Esophagus squamous epithelium (tissue), 5 donors: ENCODE results near the gene CST2. TPM values are rescaled to one million over a fixed set of nuclear protein-coding genes. Genes with fewer than 3 reads are reported as not detected.
"Not testable (repeated sequence)": the region's sequence is repeated elsewhere in the genome, so short reads cannot be mapped to it uniquely, and the experiment has no call there.

Experiments
- DNase-seq: peaks from one replicate; lab custom pipeline; 2025; lab: John Stamatoyannopoulos, UW
- H3K27ac ChIP-seq, 4 donors: fragments of 200-600 bp; sonication (generic); one replicate each; pipeline ENCODE4 v1.5.1; 2016 to 2019; ENCODE audit warnings: mild to moderate bottlenecking in 1 of 4
- H3K27me3 ChIP-seq, 4 donors: fragments of 200-600 bp; sonication (generic); 1 replicate in 3 of 4; 2 replicates in 1 of 4; pipeline versions ENCODE4 v1.5.1 to v1.6.0; 2017 to 2021; ENCODE audit warnings: antibody characterized with exemption in 1 of 4
- H3K36me3 ChIP-seq, 3 donors: fragments of 200-600 bp; sonication (generic); one replicate each; pipeline ENCODE4 v1.5.1; 2016 to 2019
- H3K4me1 ChIP-seq, 3 donors: fragments of 200-600 bp; sonication (generic); one replicate each; pipeline ENCODE4 v1.5.1; 2017 to 2019
- H3K4me3 ChIP-seq, 4 donors: fragments of 200-600 bp; sonication (generic); 1 replicate in 3 of 4; 2 replicates in 1 of 4; pipeline ENCODE4 v1.5.1; 2016 to 2019; ENCODE audit warnings: mild to moderate bottlenecking in 2 of 4, moderate library complexity in 1 of 4
- H3K9me3 ChIP-seq, 3 donors: fragments of 200-600 bp; sonication (generic); one replicate each; pipeline ENCODE4 v1.5.1; 2016 to 2019
- POLR2A ChIP-seq, 4 donors: fragments of 450-650 bp; IDR thresholded peaks; one replicate each; pipeline ENCODE4 v1.6.1; 2017; ENCODE audit warnings: antibody characterized with exemption in 4 of 4, mild to moderate bottlenecking in 4 of 4, moderate library complexity in 3 of 4
- WGBS, 2 donors: methylation state at CpG; one replicate each; pipeline ENCODE4 v1.1.5; 2018; 5-methylcytosine and 5-hydroxymethylcytosine counted together
- intact Hi-C: fragments of 100-400 bp; cut with DNase I; formaldehyde crosslinking; loops from one replicate; pipeline ENCODE4 v1.15.0; 2022
- total RNA-seq, 4 donors: library from RNA; depleted of rRNA; stranded (reverse); fragments of >200 nt; gene quantifications; one replicate each; pipeline ENCODE4 v1.1.0, GENCODE V29; 2016
- TF ChIP-seq, protein P1 (sequence below), 6 experiments: fragments of 450-650 bp in 4 of 6; fragments of 200-600 bp in 2 of 6; sonication (generic) in 2 of 6; IDR thresholded peaks; one replicate each; pipeline ENCODE4 v1.5.1; 2016 to 2019; ENCODE audit warnings: antibody characterized with exemption in 6 of 6, mild to moderate bottlenecking in 4 of 6, moderate library complexity in 4 of 6
- donor health status: DM: yes; HTN: yes; CAD: no.

Gene CST2
- total RNA-seq, 4 donors from 2014 or later, result not detected

DNA sequence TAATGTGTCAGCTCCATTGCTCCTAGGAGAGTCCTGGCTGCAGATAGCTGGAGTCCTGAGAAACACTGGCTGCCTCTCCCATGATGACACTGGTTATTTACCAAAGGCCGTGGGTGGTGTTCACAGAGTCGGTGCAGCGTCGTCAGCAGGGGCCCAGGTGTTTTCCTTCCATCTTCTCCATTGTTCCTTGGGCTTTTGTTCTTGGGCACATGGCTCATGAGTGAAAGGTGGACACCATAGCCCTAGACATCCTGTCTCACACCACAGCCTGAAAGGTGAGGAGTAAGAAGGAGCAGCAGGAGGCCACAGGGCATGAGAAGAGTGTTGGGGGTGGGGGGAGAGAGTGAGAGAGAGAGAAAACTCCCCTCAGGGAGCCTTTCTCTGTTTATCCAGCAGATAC lies 43.9 kb upstream of the CST2 start:
- 53% methylated on average over 4 of the region's 4 CpGs; no CpG with 5 or more reads in 1 of the 2 donors for WGBS, 2 donors
- H3K27ac ChIP-seq, result no peak overlapping the region
- intact Hi-C loops, result no loop called here

DNA sequence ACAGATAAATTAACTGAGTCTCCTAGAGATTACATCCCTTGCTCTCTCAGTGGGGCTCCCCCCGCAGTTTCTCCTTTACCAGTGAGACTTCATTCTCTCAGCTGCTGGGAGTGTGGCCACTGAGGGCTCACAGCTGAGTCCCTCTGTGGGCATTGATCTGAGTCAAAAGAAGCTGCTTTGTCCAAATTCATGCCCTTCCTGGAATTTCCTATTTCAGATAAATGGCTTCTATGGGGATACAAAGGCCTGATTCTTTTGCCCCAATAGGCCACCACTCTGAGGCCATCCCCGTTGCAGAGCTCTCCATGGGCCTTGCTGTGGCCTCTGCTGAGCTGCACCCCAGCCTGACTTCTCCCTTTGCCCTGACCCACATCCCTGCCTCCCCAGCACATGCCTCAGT lies 43.0 kb upstream of the CST2 start:
- no peaks in the 10 kb centered on the region for H3K4me1 ChIP-seq
- intact Hi-C loops, result no loop called here
- no peaks in the 10 kb centered on the region for H3K36me3 ChIP-seq
- no peaks in the 10 kb centered on the region for H3K9me3 ChIP-seq
- WGBS, 2 donors, result 41 to 44% methylated on average over 2 of the region's 2 CpGs
- H3K27me3 ChIP-seq, result peaks cover 0 to 34% (median 0%) of the 10 kb centered on the region in 4 donors
- TF ChIP-seq POLR2A (IDR thresholded peaks at IDR 0.05), result no peak
- TF ChIP-seq, protein P1, sequence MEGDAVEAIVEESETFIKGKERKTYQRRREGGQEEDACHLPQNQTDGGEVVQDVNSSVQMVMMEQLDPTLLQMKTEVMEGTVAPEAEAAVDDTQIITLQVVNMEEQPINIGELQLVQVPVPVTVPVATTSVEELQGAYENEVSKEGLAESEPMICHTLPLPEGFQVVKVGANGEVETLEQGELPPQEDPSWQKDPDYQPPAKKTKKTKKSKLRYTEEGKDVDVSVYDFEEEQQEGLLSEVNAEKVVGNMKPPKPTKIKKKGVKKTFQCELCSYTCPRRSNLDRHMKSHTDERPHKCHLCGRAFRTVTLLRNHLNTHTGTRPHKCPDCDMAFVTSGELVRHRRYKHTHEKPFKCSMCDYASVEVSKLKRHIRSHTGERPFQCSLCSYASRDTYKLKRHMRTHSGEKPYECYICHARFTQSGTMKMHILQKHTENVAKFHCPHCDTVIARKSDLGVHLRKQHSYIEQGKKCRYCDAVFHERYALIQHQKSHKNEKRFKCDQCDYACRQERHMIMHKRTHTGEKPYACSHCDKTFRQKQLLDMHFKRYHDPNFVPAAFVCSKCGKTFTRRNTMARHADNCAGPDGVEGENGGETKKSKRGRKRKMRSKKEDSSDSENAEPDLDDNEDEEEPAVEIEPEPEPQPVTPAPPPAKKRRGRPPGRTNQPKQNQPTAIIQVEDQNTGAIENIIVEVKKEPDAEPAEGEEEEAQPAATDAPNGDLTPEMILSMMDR (IDR thresholded peaks at IDR 0.05), result no peak
- no peak overlapping the region for H3K4me3 ChIP-seq
- no peak overlapping the region for H3K27ac ChIP-seq
- no peak for DNase-seq

More for the DNA sequence above, 43.9 kb upstream of the CST2 start:
- H3K36me3 ChIP-seq, result no peaks in the 10 kb centered on the region
- no peak for DNase-seq
- H3K4me3 ChIP-seq, result no peak overlapping the region
- no peaks in the 10 kb centered on the region for H3K9me3 ChIP-seq
- peaks cover 0 to 34% (median 0%) of the 10 kb centered on the region in 4 donors for H3K27me3 ChIP-seq
- H3K4me1 ChIP-seq, result peaks cover 0 to 5% (median 0%) of the 10 kb centered on the region in 3 donors
- TF ChIP-seq POLR2A (IDR thresholded peaks at IDR 0.05), result no peak
- TF ChIP-seq, protein P1 (IDR thresholded peaks at IDR 0.05), result no peak

DNA sequence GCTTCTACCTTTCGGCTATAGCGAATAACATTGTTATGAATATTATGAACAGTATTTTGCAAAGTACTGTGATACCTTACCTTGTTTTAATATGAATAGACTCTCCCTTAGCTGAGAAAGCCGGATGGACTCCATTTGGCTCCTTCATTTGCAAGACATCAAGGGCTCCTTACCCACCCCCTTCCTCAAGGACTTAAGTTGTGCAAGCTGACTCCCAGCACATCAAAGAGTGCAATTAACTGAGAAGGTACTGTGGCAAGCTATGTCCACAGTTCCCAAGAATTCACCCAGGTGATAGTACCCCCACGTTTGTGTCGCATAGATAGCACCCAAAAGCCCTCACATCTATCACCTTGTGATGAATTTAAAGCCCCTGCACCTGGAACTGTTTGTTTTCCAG lies 41.8 kb upstream of the CST2 start:
- Histone ChIP-seq H3K36me3 (no peaks in the 10 kb centered on the region), H3K4me1 (no peaks in the 10 kb centered on the region), H3K27me3 (peaks cover 0 to 34% (median 0%) of the 10 kb centered on the region in 4 donors), H3K9me3 (peaks cover 0 to under 1% (median 0%) of the 10 kb centered on the region in 3 donors), H3K27ac (no peak overlapping the region), H3K4me3 (no peak overlapping the region)
- WGBS, 2 donors, result 31 to 39% methylated on average over 5 of the region's 5 CpGs
- intact Hi-C loops, result no loop called here
- no peak for TF ChIP-seq POLR2A (IDR thresholded peaks at IDR 0.05)
- TF ChIP-seq, protein P1 (IDR thresholded peaks at IDR 0.05), result no peak
- DNase-seq, result no peak

DNA sequence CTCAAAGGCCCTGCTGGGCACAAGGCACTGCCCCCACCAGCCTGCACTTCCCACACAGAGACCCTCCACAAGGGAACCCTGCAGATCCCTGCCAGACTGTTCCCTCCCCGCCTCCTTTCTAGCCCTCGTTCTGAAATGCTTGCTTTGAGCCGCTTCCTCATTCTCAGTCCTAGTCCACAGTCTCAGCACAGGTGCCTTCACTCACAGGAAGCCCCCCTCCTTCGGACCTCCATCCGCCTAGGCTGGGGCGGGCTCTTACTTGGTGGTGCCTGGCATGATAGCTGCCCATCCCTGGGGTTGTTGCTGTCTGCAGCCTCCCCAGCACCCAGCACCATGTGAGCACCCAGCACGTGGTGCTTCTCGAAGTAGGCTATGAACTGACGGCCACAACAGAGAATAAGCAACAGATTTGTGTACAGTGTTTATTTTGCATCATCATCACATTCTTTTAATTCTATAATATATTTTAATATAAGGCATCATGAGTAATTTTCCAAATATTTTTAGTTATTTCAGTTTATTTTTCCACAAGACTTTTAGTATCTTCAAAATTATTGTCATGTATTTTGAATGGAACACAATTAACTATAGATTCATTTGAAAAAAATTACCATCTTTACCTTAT lies 40.7 kb upstream of the CST2 start:
- Histone ChIP-seq H3K36me3 (no peaks in the 10 kb centered on the region), H3K27ac (no peak overlapping the region), H3K4me3 (no peak overlapping the region), H3K4me1 (no peaks in the 10 kb centered on the region), H3K27me3 (peaks cover 0 to 29% (median 0%) of the 10 kb centered on the region in 4 donors), H3K9me3 (peaks cover 0 to 4% (median 0%) of the 10 kb centered on the region in 3 donors)
- DNase-seq, result no peak
- intact Hi-C loops, result no loop called here
- 61 to 65% methylated on average over 8 to 9 of the region's 9 CpGs for WGBS, 2 donors
- TF ChIP-seq, protein P1 (IDR thresholded peaks at IDR 0.05), result no peak
- TF ChIP-seq POLR2A (IDR thresholded peaks at IDR 0.05), result no peak

DNA sequence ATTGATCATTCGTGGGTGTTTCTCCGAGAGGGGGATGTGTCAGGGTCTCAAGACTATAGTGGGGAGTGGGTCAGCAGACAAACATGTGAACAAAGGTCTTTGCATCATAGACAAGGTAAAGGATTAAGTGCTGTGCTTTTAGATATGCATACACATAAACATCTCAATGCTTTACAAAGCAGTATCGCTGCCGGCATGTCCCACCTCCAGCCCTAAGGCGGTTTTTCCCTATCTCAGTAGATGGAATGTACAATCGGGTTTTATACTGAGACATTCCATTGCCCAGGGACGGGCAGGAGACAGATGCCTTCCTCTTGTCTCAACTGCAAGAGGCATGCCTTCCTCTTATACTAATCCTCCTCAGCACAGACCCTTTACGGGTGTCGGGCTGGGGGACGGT lies 34.2 kb upstream of the CST2 start:
- H3K4me3 ChIP-seq, H3K4me1 ChIP-seq, H3K9me3 ChIP-seq, H3K27ac ChIP-seq, DNase-seq, H3K27me3 ChIP-seq, intact Hi-C loops, H3K36me3 ChIP-seq: not testable (repeated sequence)
- 56 to 64% methylated on average over 3 to 10 of the region's 10 CpGs for WGBS, 2 donors
